GM18870 (cell line): ENCODE results near the gene ANKRD29.
"Not testable (repeated sequence)": the region's sequence is repeated elsewhere in the genome, so short reads cannot be mapped to it uniquely, and the experiment has no call there.

Experiments
- ATAC-seq: cut with Tn5 transposase; IDR thresholded peaks from one replicate; pipeline ENCODE4 v1.9.1; 2021; ENCODE audit warnings: moderate library complexity; ENCODE audit not compliant: unreplicated experiment

Gene ANKRD29

GRCh38 chr18:23584019-23584983, 78.4 kb downstream of the ANKRD29 start:
- ATAC-seq = no peak

- no peak for ATAC-seq
Observed at GRCh38 chr18:23583071-23583865, 79.4 kb downstream of the ANKRD29 start.

- no peak for ATAC-seq
Observed at GRCh38 chr18:23580677-23581367, 81.9 kb downstream of the ANKRD29 start.

- ATAC-seq = no peak
Observed at GRCh38 chr18:23578891-23579653, 83.6 kb downstream of the ANKRD29 start.

GRCh38 chr18:23578067-23578701, 84.5 kb downstream of the ANKRD29 start:
- no peak for ATAC-seq

GRCh38 chr18:23577521-23577920, 85.2 kb downstream of the ANKRD29 start:
- not testable (repeated sequence) for ATAC-seq

- ATAC-seq = no peak
Observed at GRCh38 chr18:23575309-23575651, 87.4 kb downstream of the ANKRD29 start.

GRCh38 chr18:23574611-23575308, 88.0 kb downstream of the ANKRD29 start:
- no peak for ATAC-seq

- no peak for ATAC-seq
Observed at GRCh38 chr18:23573626-23574431, 88.9 kb downstream of the ANKRD29 start.

GRCh38 chr18:23573020-23573419, 89.7 kb downstream of the ANKRD29 start:
- no peak for ATAC-seq

- no peak for ATAC-seq
Observed at GRCh38 chr18:23572570-23572969, 90.1 kb downstream of the ANKRD29 start.

GRCh38 chr18:23572012-23572411, 90.7 kb downstream of the ANKRD29 start:
- ATAC-seq = no peak

GRCh38 chr18:23570912-23571504, 91.7 kb downstream of the ANKRD29 start:
- ATAC-seq = no peak

- ATAC-seq = no peak
Observed at GRCh38 chr18:23569299-23570063, 93.2 kb downstream of the ANKRD29 start.

- no peak for ATAC-seq
Observed at GRCh38 chr18:23568281-23569138, 94.2 kb downstream of the ANKRD29 start.

- ATAC-seq = no peak
Observed at GRCh38 chr18:23567671-23568070, 95.0 kb downstream of the ANKRD29 start.
